Caco-2 (cell line): ENCODE results near the gene EML4. TPM values are rescaled to one million over a fixed set of nuclear protein-coding genes. Genes with fewer than 3 reads are reported as not detected.

Experiments used
- BruUV-seq: library from RNA; stranded (reverse); fragments of 400-500 nt; replicated peaks from 2 replicates; lab custom pipeline; 2021; lab: Mats Ljungman, UMichigan
- CTCF ChIA-PET: fragments of 300-600 bp; sonication (Branson Sonifier 250); formaldehyde crosslinking; loops from one replicate; lab custom pipeline; 2022; ENCODE audit warnings: antibody characterized with exemption; lab: Charles Lee
- POLR2A ChIA-PET: fragments of 300-600 bp; sonication (Branson Sonifier 250); formaldehyde crosslinking; loops from one replicate; lab custom pipeline; 2022; ENCODE audit warnings: antibody characterized with exemption; lab: Charles Lee
- DNase-seq, 2 experiments: peaks; one replicate each; pipeline versions ENCODE4 v3.0.0 to v3.0.0-alpha.2; 2020 to 2022
- H3K27me3 ChIP-seq: replicated peaks from 2 replicates; pipeline ENCODE4 v1.6.0; 2011; ENCODE audit warnings: low read length; ENCODE audit not compliant: control insufficient read depth, insufficient read depth
- H3K36me3 ChIP-seq: 2 replicates; pipeline ENCODE4 v1.5.1; 2011; ENCODE audit warnings: low read length; ENCODE audit not compliant: control insufficient read depth, insufficient read depth
- H3K4me1 ChIP-seq: fragments of 250-450 bp; sonication (Bioruptor Pico); 2 replicates; pipeline ENCODE4 v1.5.1; 2020; ENCODE audit warnings: mild to moderate bottlenecking
- H3K4me3 ChIP-seq: 2 replicates; pipeline ENCODE4 v1.5.1; 2011; ENCODE audit warnings: low read depth, mild to moderate bottlenecking, control low read depth, low read length
- H3K9me3 ChIP-seq: fragments of 250-450 bp; sonication (Bioruptor Pico); 2 replicates; pipeline ENCODE4 v1.5.1; 2020; ENCODE audit warnings: mild to moderate bottlenecking, moderate library complexity
- H3K27ac Mint-ChIP-seq: one replicate; pipeline ENCODE4 v1.8.0; 2022; ENCODE audit warnings: mixed read lengths; ENCODE audit not compliant: unreplicated experiment
- H3K27me3 Mint-ChIP-seq: one replicate; pipeline ENCODE4 v1.8.0; 2022; ENCODE audit warnings: mixed read lengths; ENCODE audit not compliant: insufficient read depth, unreplicated experiment
- H3K36me3 Mint-ChIP-seq: one replicate; pipeline ENCODE4 v1.8.0; 2022; ENCODE audit warnings: mild to moderate bottlenecking, mixed read lengths; ENCODE audit not compliant: insufficient read depth, unreplicated experiment
- H3K4me1 Mint-ChIP-seq: one replicate; pipeline ENCODE4 v1.8.0; 2022; ENCODE audit warnings: low read depth, mixed read lengths; ENCODE audit not compliant: unreplicated experiment
- H3K4me3 Mint-ChIP-seq: one replicate; pipeline ENCODE4 v1.8.0; 2022; ENCODE audit warnings: mild to moderate bottlenecking, moderate library complexity, mixed read lengths; ENCODE audit not compliant: unreplicated experiment
- H3K9me3 Mint-ChIP-seq: one replicate; pipeline ENCODE4 v1.8.0; 2022; ENCODE audit warnings: mixed read lengths; ENCODE audit not compliant: unreplicated experiment
- CTCF ChIP-seq, 2 experiments: fragments of 200-600 bp in 1 of 2; IDR thresholded peaks; 1 replicate in 1 of 2; 2 replicates in 1 of 2; pipeline versions ENCODE4 v1.5.1 to v1.8.0; 2011 to 2022; ENCODE audit warnings: antibody characterized with exemption in 1 of 2, control low read depth in 1 of 2, inconsistent platforms in 1 of 2, low read depth in 1 of 2, low read length in 1 of 2, mild to moderate bottlenecking in 1 of 2, moderate library complexity in 1 of 2; ENCODE audit not compliant: insufficient read depth in 1 of 2, severe bottlenecking in 1 of 2, unreplicated experiment in 1 of 2
- intact Hi-C: fragments of 100-400 bp; cut with micrococcal nuclease; formaldehyde crosslinking; loops from one replicate; pipeline ENCODE4 v1.10.0; 2022; ENCODE audit not compliant: unreplicated experiment
- total RNA-seq: library from RNA; stranded (reverse); gene quantifications from 2 replicates; pipeline ENCODE4 v1.2.3, GENCODE V29; 2022

The EML4 gene
- total RNA-seq, 1 experiment from 2014 or later, result 125 TPM

- no TSS peak for BruUV-seq
- ChIA-PET POLR2A (no interaction called here), CTCF (no interaction called here)
- no peaks in the 10 kb centered on the region for H3K27me3 ChIP-seq
- H3K9me3 Mint-ChIP-seq, result no peaks in the 10 kb centered on the region
- no peaks in the 10 kb centered on the region; the same call in 1 of the 2 replicates for H3K36me3 ChIP-seq
- intact Hi-C loops, result no loop called here
- no peaks in the 10 kb centered on the region for H3K9me3 ChIP-seq
- H3K4me3 Mint-ChIP-seq, result no peak overlapping the region
- H3K4me1 ChIP-seq, result no peaks in the 10 kb centered on the region
- H3K27ac Mint-ChIP-seq, result no peak overlapping the region
- no peaks in the 10 kb centered on the region for H3K4me1 Mint-ChIP-seq
- no peaks in the 10 kb centered on the region for H3K27me3 Mint-ChIP-seq
- no peak for TF ChIP-seq CTCF (IDR thresholded peaks at IDR 0.05; ENCODE audit: insufficient read depth in 1 of 2, low read depth in 1 of 2, low read length in 1 of 2, severe bottlenecking in 1 of 2, unreplicated experiment in 1 of 2)
- H3K36me3 Mint-ChIP-seq, result peaks cover 74% of the 10 kb centered on the region
- H3K4me3 ChIP-seq, result no peak overlapping the region
- DNase-seq, result no peak
These were observed 145.8 kb downstream of the EML4 start for GRCh38 chr2:42314892-42315468.

- H3K27ac Mint-ChIP-seq, result no peak overlapping the region
- H3K36me3 ChIP-seq, result no peaks in the 10 kb centered on the region; the same call in 1 of the 2 replicates
- peaks cover 80% of the 10 kb centered on the region for H3K36me3 Mint-ChIP-seq
- DNase-seq, result no peak
- no TSS peak for BruUV-seq
- ChIA-PET CTCF (no interaction called here), POLR2A (no interaction called here)
- H3K9me3 Mint-ChIP-seq, result no peaks in the 10 kb centered on the region
- TF ChIP-seq CTCF (IDR thresholded peaks at IDR 0.05; ENCODE audit: insufficient read depth in 1 of 2, low read depth in 1 of 2, low read length in 1 of 2, severe bottlenecking in 1 of 2, unreplicated experiment in 1 of 2), result no peak
- H3K4me3 Mint-ChIP-seq, result no peak overlapping the region
- no peaks in the 10 kb centered on the region for H3K27me3 ChIP-seq
- no peaks in the 10 kb centered on the region for H3K9me3 ChIP-seq
- intact Hi-C loops, result no loop called here
- no peaks in the 10 kb centered on the region for H3K27me3 Mint-ChIP-seq
- no peaks in the 10 kb centered on the region for H3K4me1 Mint-ChIP-seq
- no peaks in the 10 kb centered on the region for H3K4me1 ChIP-seq
- no peak overlapping the region for H3K4me3 ChIP-seq
These were observed 146.8 kb downstream of the EML4 start for GRCh38 chr2:42315844-42316470.

- Mint-ChIP-seq H3K9me3 (no peaks in the 10 kb centered on the region), H3K4me1 (no peaks in the 10 kb centered on the region), H3K27me3 (no peaks in the 10 kb centered on the region), H3K4me3 (no peak overlapping the region), H3K27ac (no peak overlapping the region), H3K36me3 (peaks cover 81% of the 10 kb centered on the region)
- intact Hi-C loops, result no loop called here
- Histone ChIP-seq H3K4me1 (no peaks in the 10 kb centered on the region), H3K4me3 (no peak overlapping the region), H3K27me3 (no peaks in the 10 kb centered on the region), H3K9me3 (no peaks in the 10 kb centered on the region), H3K36me3 (no peaks in the 10 kb centered on the region; the same call in 1 of the 2 replicates)
- BruUV-seq, result no TSS peak
- TF ChIP-seq CTCF (IDR thresholded peaks at IDR 0.05; ENCODE audit: insufficient read depth in 1 of 2, low read depth in 1 of 2, low read length in 1 of 2, severe bottlenecking in 1 of 2, unreplicated experiment in 1 of 2), result no peak
- ChIA-PET POLR2A (no interaction called here), CTCF (no interaction called here)
- no peak for DNase-seq
These were observed 147.8 kb downstream of the EML4 start for GRCh38 chr2:42316910-42317309.
